GM18502 (cell line): ENCODE data around the gene GPD1.

ENCODE experiments used
- ATAC-seq: cut with Tn5 transposase; IDR thresholded peaks from one replicate; pipeline ENCODE4 v1.9.1; 2021; ENCODE audit warnings: mild to moderate bottlenecking; ENCODE audit not compliant: unreplicated experiment, poor library complexity

GPD1 gene

DNA sequence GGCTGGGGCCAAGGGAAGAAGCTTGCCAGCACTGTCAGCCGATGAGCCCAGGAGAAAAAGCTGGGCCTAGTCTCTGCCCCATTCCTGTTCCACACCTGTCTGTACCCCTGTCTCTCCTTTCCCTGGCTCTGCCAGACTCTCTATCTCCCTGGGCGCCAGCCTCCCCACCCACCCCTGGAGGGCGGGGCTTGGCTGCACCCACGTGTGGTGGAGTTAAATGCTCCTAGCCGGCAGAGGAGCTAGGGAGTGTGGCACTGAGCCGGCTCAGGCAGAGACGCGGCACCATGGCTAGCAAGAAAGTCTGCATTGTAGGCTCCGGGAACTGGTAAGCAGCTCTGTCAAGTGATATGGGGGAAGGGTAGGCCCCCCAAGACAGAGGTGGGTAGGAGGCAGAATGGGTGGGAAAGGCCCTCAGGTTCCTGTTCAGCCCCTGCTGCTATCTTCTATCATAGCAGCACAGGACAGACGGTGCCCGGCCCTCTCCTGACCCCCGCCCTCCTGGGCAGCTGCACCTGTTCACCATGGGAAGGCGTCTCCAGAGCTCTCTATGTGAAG, at the start of gene GPD1:
Gene GPD1 (plus strand): TSS at position 242 of the 555 bp plus-strand sequence. CDS start 43 bp downstream, at position 285.
- no peak for ATAC-seq

DNA sequence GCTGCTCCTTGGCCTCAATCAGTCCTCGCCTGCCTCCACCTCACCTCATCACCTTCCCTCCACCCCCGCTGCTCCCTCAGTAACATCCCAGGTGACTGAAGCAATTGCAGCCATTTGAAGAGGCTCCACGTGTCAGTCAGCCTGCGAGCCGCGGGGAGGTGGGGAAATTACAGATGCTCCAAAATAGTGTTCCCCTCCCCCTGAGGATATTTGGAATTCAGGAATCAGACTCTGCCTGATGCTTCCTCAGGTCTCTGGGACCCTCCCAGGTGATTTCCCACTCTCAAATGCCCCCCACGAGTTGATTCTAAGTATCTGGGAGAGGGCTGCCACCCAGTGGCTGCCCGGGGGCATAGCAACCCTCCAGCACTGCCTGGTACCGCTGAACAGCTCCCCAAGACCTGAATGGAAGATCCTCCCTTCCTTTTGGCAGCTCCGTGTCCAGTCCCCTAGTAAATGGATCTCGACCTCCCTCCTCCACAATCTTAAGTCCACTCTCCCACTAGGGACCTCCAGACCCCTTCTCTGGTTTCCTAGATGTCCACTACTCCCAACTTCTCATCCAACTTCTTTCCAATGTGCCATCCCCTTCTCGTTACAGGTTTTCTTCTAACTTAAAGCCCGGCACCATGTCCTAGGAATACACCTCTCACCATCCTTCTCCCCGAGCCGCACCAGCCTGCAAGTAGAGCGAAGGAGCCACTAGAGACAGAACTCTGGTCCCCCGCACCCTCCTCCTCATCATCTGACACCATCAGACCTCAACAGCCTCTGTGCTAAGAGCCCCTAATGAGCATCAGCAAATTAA, 47.8 kb upstream of the GPD1 start:
- ATAC-seq, result peak; percentile 55

DNA sequence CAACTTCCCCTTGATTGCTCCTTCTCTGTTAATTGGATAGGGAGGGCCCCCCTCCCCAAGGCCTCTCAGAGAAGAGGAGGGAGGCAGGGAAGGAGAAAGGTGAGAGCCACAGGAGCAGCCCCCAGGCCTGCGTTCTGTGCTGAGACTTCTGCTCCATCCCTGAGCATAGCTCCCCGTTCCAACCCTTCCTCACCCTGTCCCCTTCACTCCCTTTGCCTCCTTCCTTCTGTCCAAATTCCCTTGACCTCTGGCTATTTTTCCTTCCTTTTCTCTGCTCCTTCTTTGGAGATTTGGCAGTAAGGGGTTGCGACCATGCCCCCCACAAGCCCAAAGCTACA, 47.2 kb upstream of the GPD1 start:
- no peak for ATAC-seq

DNA sequence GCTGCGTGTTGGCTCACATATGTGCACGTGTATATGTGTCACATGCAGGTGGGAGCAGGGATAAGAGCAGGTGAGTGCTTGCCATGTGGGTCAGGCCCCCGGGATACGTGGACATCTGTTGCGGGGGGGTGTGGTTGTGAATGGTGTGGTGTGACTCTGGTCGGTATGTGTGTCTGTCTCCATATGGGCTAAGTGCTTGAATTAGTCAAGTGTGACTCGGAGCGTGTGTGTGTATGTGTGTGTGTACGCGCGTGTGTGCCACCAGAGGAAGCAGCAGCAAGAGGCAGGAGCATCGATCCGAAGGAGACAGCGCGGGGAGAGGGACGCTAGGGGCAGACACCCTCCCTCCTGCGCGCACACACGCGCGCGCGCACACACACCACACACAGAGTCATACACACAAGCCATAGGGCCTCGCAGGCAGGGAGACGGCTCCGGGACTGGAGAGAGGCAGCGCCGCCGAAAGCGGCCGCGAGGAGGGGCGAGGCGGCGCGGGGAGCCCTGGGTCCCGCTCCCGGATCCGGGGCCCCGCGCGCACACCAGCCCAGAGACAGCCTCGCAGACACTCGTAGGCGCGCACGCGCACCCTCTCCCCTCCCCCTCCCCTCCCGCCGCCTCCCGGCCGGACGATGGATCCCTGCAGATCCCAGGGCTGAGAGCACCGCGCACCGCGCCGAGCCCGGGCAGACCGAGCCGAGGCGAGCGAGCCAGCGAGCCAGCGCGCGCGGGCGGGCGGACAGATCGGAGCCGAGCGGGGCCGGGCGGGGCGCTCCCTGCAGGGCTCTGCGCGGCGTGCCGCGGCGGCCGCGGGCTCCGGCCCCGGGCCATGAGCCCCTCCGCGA, 46.6 kb upstream of the GPD1 start, which contains the start of gene ASIC1:
Gene ASIC1 (plus strand): TSS at position 597 of the 842 bp plus-strand sequence. CDS start 1,171 bp downstream, outside the sequence.
- ATAC-seq, result no peak

DNA sequence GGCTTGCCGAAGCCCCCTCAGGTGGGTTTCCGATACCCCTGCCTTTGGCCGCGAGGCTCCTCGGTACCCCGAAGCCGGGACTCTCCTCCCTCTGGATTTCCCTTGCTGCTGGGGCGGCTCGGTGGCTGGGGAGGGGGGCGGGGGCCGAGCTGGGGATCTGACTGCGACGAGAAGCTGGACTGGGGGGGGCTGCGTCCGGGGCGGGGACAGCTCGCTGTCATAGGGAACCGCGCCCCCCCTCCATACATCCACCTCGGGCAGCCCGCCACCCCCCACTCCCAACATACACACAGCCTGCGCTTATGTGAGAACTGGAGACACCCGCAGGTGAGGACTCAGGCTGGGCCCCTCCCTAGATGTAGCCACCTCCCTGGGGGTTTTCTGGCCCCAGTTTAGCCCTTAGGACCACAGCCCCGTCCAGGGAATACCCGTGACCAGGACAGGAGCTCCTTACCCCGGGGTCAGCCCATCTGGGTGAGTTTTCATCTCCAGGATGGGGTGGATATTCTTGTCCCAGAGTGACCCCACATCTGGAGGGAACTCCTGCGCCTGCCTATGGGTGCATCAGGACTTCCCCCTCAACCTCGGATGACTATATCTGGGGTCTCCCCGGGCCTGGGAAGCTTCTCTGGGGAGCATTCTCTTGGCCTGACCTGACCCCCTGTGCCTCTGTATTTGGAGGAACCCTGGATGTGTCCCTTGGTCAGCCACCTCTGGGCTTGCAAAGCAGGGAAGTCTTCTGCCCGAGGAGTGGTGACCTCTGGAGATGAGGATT, 45.7 kb upstream of the GPD1 start:
- no peak for ATAC-seq

DNA sequence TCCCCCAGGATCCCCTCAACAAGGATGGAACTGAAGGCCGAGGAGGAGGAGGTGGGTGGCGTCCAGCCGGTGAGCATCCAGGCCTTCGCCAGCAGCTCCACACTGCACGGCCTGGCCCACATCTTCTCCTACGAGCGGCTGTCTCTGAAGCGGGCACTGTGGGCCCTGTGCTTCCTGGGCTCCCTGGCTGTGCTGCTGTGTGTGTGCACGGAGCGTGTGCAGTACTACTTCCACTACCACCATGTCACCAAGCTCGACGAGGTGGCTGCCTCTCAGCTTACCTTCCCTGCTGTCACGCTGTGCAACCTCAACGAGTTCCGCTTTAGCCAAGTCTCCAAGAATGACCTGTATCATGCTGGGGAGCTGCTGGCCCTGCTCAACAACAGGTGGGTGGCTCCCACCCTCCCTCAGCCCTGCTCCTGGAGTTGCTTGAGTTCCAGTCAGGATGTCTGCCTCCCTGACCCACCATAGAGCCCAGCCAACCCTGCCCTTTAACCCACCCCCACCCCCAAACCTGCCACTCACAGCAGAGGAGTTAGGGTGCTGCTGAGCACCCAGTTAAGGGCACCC, 45.0 kb upstream of the GPD1 start:
- ATAC-seq, result no peak

DNA sequence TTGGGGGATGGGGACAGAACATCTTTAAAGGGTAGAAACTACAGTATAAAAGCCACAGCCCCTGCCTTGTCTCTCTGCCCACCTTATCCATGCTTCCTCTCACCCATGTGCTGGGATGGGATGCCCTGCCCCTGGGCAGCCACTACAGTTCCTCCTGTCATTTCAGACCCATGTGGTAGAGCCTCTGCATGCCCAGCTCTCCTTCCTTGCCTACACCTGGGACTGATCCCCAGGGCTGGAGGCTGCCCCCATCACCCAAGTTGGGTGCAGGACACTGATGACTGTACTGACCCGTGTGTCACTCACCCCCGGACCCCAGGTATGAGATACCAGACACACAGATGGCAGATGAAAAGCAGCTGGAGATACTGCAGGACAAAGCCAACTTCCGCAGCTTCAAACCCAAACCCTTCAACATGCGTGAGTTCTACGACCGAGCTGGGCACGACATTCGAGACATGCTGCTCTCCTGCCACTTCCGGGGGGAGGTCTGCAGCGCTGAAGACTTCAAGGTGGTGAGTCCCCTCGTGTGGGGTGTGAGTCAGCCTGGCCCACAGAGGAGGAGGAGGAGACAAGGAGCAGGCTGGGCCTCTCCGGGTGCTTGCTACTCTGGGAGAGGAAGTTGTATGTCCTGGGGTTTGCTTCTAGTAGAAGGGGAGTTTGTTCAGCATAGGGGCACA, 44.2 kb upstream of the GPD1 start:
- no peak for ATAC-seq

DNA sequence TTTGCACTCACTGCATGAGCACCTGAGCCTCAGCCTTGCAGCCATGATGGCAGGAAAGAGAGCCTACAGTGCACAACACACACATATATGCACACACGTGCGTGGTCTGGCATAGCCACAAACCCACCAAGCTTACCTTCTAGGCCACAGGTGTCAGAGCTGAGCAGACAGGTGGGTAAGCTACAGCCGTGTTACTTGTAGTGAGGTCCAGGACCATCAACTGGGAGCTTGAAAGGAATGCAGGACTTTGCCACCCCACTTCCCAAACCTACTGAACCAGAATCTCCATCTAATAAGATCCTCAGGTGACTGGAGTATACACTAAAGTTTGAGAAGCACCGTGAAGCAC, 43.7 kb upstream of the GPD1 start:
- ATAC-seq, result no peak

DNA sequence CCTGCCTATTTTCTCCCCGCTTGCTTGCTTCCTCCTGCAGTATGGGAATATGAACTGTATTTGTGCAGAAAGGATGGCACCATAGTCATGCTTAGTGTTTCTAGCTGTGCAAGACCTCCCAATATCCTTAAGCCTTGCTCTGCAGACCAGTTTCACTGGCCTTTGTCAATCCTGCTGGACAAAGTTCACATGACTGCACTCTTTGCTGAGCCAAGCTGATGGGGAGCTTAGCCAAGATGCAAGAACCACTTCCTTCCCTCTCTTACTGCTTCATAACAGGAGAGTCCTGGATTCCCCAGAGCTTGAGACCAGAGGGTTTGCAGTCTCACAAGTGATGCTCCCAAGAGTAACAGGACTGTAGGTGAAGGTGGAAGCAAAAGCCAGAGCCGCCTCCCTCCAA, 42.6 kb upstream of the GPD1 start:
- ATAC-seq, result no peak

DNA sequence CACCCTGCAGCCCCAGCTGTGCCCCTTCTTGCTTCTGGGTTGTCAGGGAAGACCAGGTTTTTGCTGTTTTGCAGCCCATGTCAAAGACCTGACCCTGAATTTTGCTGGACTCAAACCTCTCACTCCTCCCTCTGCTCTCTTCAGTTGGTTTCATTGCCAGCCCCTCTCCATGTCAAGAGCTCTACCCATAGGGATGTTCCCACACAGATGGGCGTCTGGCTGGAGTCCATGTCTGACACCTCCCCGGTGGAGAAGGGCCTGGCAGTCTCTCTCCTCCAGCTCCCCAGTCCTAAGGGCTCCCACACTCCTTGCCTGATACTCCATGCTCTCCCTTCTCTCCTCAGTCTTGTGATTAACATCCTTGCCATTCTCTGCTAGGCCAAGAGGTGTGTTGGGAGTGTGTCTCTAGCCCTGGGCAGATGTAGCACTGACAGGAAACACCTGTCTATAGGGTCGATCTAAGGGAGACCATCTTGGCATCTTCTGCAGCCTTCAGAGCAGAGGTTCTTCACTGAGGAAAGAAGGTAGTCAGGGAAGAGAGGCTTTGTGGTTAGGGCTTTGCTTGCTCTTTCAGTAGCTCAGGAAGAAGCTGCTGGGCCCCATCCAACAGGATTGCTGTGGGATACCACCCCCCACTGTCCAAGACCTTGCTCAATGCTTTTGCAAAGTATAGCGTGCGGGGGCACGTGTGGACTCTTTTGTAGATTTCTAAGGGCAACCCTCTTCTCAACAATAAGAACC, 41.7 kb upstream of the GPD1 start:
- ATAC-seq, result no peak

DNA sequence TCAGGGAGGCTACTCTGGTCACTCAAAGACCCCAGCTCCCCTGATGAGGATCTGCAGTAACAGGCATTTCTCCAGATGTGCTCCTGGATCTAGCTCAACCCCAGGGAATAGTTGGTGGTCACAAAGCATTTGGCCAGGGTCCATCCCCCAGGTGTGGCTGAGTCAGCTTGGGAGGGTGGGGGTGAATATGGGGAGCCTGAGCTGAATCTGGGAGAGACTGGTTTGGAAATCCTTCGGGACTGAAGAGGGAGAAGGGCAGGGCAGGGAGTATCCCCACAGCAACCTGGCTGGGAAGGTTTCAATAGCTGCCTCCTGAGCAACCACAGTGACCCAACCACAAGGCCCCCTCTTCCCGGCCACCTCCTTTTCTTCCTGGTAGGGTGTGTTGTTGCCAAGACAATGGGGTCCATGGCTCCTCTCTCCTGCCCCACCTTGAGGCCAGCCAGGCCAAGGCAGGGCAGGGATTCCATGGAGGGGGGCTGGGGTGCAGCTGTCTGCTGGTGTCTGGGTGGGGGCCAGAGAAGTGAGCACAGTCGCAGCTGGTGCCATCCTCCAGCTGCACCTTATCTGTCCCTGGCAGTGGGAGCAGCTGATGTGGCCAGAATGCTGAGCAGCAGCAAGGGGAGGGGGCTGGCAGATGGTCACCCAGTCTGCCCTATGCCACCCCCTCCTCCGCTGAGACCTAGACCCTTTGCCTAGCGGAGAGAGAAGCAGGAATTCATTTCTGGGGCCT, 40.9 kb upstream of the GPD1 start:
- no peak for ATAC-seq

DNA sequence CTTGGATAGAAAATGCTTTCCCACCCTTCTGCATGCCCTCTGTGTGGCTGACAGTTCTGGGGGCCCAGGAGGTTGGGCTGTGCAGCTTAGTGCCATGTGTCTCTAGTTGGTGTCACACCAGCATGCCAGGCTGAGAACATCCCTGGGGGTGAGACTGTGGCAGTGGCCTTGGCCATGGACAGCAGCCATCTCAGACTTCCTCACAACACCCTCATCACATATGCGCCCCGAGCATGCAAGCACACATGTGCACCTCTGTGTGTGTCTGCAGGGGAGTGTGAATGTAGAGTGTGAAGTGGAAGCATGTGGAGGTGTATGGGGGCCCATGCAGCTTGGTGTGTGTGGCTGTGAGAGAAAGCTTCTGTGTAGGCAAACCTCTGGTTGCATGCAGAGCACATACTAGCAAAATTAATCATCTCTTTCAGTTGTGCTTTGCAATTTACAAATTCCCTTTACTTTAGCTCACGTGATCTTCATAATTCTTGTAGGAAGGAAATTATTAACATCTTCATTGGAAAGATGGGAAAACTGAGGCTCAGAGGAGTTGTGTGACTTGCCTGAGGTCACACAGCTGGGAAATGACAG, 38.0 kb upstream of the GPD1 start:
- no peak for ATAC-seq

DNA sequence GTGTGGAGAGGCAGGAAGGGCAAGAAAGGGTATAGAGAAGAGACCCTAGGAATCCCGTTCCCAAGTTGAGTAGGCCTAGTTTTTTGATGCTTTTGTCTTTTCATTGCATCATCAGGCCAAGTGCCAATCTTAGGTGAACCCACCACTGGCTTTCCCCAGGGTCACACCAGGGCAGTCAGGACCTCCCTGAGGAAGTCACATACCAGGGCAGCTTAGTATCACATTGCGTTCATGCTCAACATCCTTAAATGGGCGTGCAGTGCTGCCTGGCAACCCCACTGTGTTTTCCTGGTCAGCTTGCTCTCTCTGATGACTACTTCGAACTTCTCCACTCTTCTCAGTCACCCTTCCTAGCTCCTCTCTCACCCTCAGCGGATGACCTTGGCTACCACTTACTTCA, 37.4 kb upstream of the GPD1 start:
- no peak for ATAC-seq

DNA sequence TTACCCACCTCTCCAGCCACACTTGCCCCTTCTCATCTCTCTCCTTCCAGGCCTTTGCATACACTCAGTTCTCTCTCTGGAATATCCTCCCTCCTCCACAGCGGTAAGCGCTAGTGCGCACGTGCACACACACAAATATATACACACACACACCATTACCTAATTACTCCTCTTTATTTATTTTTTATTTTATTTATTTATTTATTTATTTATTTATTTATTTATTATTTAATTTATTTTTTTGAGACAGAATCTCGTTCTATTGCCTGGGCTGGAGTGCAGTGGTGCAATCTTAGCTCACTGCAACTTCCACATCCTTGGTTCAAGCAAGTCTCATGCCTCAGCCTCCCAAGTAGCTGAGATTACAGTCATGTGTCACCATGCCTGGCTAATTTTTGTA, 34.7 kb upstream of the GPD1 start:
- ATAC-seq, result no peak

DNA sequence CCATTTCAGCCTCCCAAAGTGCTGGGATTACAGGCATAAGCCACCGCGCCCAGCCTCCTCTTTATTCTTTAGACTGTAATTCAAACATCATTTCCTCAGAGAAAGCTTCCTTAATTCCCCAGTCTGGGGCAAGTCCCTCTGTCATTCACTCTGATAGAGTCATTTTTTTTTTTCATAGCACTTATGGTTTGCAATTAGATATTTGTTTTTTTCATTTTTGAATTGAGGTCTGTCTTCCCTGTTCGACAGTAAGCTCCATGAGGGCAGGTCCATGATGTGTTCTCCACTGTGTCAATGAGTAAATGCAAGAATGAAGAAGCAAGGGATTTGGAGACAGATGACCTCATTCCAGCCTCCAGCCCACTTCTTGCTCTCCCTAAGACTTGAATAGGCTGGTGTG, 34.3 kb upstream of the GPD1 start:
- ATAC-seq, result no peak

DNA sequence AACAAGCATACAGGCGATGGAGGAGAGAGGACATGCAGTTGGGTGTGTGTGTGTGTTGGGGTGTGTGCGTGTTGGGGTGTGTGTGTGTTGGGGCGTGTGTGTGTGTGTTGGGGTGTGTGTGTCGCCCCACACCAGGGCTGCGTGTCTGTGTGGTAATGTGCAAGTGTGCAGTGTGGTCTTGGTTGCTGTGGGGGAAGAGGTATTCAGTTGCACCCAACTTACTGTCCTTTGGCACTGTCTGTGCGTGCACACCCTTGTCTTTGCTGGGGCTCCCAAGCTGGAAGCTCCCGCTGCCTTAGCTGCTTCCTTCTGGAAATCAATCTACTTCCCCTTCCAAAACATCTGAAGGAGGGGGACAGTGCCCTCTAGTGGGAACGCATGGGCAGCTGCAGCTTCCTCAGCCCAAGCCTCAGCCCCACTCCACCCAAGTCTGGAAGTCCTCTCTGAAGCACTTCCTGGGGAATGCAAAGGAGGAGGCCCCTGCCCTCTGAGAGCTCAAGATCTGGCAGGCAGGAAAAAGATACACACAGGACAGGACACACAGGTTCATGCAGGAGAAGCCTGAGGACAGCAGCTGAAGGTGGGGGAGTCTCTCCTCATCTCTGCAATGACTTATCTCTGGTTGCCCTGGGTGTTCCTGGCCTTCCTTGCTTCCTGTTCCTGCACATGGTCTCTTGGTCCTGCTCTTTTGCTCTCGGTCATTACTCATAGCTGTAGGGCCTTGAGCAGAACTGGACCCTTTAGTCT, 33.3 kb upstream of the GPD1 start:
- no peak for ATAC-seq

DNA sequence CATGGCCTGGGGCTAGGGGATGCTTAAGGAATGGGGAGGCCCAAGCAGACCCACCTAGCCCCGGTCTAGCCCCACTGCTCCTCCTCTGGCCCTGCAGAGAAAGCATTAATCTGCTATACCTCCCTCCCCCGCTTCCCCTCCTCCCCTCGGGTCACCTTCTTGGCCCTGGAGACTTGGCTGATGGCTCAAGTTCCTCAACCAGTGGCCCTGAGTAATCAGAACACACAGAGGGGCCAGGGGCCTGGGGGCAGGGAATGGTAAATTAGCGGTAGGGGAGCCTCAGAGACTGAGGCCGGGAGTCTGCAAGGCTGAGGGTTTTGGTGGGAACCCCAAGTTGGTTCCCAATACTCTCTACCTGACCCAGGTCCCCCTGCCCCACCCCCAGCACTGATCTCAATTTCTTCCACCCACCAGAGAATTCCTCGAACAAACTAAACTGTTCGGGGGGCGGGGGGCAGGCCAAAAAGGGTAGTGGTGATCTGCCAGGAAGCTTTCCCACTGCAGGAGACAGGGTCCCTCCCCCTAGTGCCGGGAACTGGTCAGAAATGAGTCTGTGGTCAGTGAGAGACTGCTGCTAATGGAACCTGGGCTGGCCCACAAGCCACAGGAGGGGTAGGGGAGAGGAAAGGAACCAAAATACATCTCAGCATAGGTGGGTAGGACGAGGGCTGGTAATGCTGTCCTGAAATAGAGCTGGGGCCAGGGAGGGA, 31.5 kb upstream of the GPD1 start:
- no peak for ATAC-seq
